ENCODE data around the gene CTDSPL. TPM values are rescaled to one million over a fixed set of nuclear protein-coding genes. Genes with fewer than 3 reads are reported as not detected.
A peak's percentile ranks its signal among the peaks of the same experiment; 100 is the strongest.

The CTDSPL gene
- total and polyA plus RNA-seq, 5 donors from 2014 or later = 0.08 to 1.7 TPM; not detected in 3

GRCh38 chr3:37855363-37855970 is 6.2 kb upstream of the CTDSPL start:
- no peak overlapping the region for H3K4me3 ChIP-seq (ENCODE audit: low read depth, low read length)
- H3K9me3 ChIP-seq (ENCODE audit: control insufficient read depth in 2 of 2, low read length in 2 of 2) = no peaks in the 10 kb centered on the region
- no peak overlapping the region for H3K4me3 Mint-ChIP-seq
- H3K27me3 ChIP-seq (ENCODE audit: control insufficient read depth, insufficient read depth, low read length) = peaks cover 3% of the 10 kb centered on the region
- ATAC-seq (ENCODE audit: low read depth in 2 of 2) = peak in 1 of 2 donors; percentile 29
- H3K27me3 Mint-ChIP-seq = peaks cover 10% of the 10 kb centered on the region
- DNase-seq = peak; percentile 40 to 65 (median 50)
- no peaks in the 10 kb centered on the region for H3K36me3 ChIP-seq (ENCODE audit: control insufficient read depth, insufficient read depth, low read length)
- H3K27ac ChIP-seq (ENCODE audit: insufficient read depth, low read length, poor library complexity, severe bottlenecking) = no peak overlapping the region
- H3K9me3 Mint-ChIP-seq = peaks cover 0 to 2% (median 0%) of the 10 kb centered on the region in 7 donors
- peaks cover 0 to 3% (median 0%) of the 10 kb centered on the region in 4 donors for H3K4me1 Mint-ChIP-seq
- H3K27ac Mint-ChIP-seq = no peak overlapping the region
- no peaks in the 10 kb centered on the region for H3K36me3 Mint-ChIP-seq
- H3K4me1 ChIP-seq (ENCODE audit: control insufficient read depth, insufficient read depth, low read length, poor library complexity, severe bottlenecking) = peaks cover 4% of the 10 kb centered on the region

DNA sequence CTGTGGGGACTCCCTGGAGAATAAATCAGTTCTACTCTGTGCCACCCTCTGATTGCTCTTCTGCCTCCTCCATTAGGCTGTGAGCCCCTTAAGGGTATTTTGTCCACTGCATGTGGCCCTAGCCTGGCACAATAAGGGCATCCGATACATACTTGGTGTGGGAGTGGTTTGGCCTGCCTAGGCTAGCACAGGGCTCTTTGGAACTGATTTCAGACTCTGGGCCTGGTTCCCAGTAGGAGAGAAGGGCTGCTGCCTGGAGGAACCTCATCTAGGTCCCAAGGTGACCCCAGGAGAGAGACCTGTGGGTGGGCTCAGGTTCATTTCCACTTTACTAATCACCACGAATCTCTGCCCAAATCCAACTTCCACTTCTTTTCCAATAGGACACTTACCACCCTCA is 5.3 kb upstream of the CTDSPL start:
- H3K27me3 Mint-ChIP-seq = peaks cover 10% of the 10 kb centered on the region
- no peaks in the 10 kb centered on the region for H3K9me3 Mint-ChIP-seq
- peaks cover 0 to 9% (median 3%) of the 10 kb centered on the region in 4 donors for H3K4me1 Mint-ChIP-seq
- peaks cover 3% of the 10 kb centered on the region for H3K27me3 ChIP-seq (ENCODE audit: control insufficient read depth, insufficient read depth, low read length)
- peaks cover 13% of the 10 kb centered on the region for H3K4me1 ChIP-seq (ENCODE audit: control insufficient read depth, insufficient read depth, low read length, poor library complexity, severe bottlenecking)
- H3K4me3 ChIP-seq (ENCODE audit: low read depth, low read length) = no peak overlapping the region
- no peaks in the 10 kb centered on the region for H3K36me3 Mint-ChIP-seq
- H3K9me3 ChIP-seq (ENCODE audit: control insufficient read depth in 2 of 2, low read length in 2 of 2) = no peaks in the 10 kb centered on the region
- ATAC-seq (ENCODE audit: low read depth in 2 of 2) (no peak), DNase-seq (no peak)
- H3K27ac Mint-ChIP-seq = no peak overlapping the region
- no peak overlapping the region for H3K27ac ChIP-seq (ENCODE audit: insufficient read depth, low read length, poor library complexity, severe bottlenecking)
- no peak overlapping the region for H3K4me3 Mint-ChIP-seq
- H3K36me3 ChIP-seq (ENCODE audit: control insufficient read depth, insufficient read depth, low read length) = no peaks in the 10 kb centered on the region

GRCh38 chr3:37858742-37859141 is 2.9 kb upstream of the CTDSPL start:
- ATAC-seq (ENCODE audit: low read depth in 2 of 2) (no peak), DNase-seq (no peak)
- Histone ChIP-seq H3K36me3 (ENCODE audit: control insufficient read depth, insufficient read depth, low read length) (no peaks in the 10 kb centered on the region), H3K27ac (ENCODE audit: insufficient read depth, low read length, poor library complexity, severe bottlenecking) (no peak overlapping the region), H3K4me3 (ENCODE audit: low read depth, low read length) (no peak overlapping the region), H3K4me1 (ENCODE audit: control insufficient read depth, insufficient read depth, low read length, poor library complexity, severe bottlenecking) (peaks cover 13% of the 10 kb centered on the region), H3K27me3 (ENCODE audit: control insufficient read depth, insufficient read depth, low read length) (peaks cover 11% of the 10 kb centered on the region), H3K9me3 (ENCODE audit: control insufficient read depth in 2 of 2, low read length in 2 of 2) (no peaks in the 10 kb centered on the region)
- Mint-ChIP-seq H3K27me3 (peaks cover 25% of the 10 kb centered on the region), H3K27ac (no peak overlapping the region), H3K4me3 (peak overlapping the region in 1 of 4 donors; percentile 60), H3K9me3 (no peaks in the 10 kb centered on the region), H3K36me3 (no peaks in the 10 kb centered on the region), H3K4me1 (peaks cover 0 to 19% (median 9%) of the 10 kb centered on the region in 4 donors)

GRCh38 chr3:37859354-37859753 is 2.3 kb upstream of the CTDSPL start:
- H3K9me3 ChIP-seq (ENCODE audit: control insufficient read depth in 2 of 2, low read length in 2 of 2) = no peaks in the 10 kb centered on the region
- no peaks in the 10 kb centered on the region for H3K9me3 Mint-ChIP-seq
- no peak overlapping the region for H3K27ac Mint-ChIP-seq
- ATAC-seq (ENCODE audit: low read depth in 2 of 2) = no peak
- H3K27me3 ChIP-seq (ENCODE audit: control insufficient read depth, insufficient read depth, low read length) = peaks cover 12% of the 10 kb centered on the region
- no peaks in the 10 kb centered on the region for H3K36me3 ChIP-seq (ENCODE audit: control insufficient read depth, insufficient read depth, low read length)
- peaks cover 32% of the 10 kb centered on the region for H3K27me3 Mint-ChIP-seq
- peaks cover 13% of the 10 kb centered on the region for H3K4me1 ChIP-seq (ENCODE audit: control insufficient read depth, insufficient read depth, low read length, poor library complexity, severe bottlenecking)
- H3K4me1 Mint-ChIP-seq = peaks cover 0 to 19% (median 9%) of the 10 kb centered on the region in 4 donors
- H3K36me3 Mint-ChIP-seq = no peaks in the 10 kb centered on the region
- H3K4me3 Mint-ChIP-seq = peak overlapping the region in 2 of 4 donors; percentile 11 to 60
- no peak overlapping the region for H3K4me3 ChIP-seq (ENCODE audit: low read depth, low read length)
- DNase-seq = no peak
- no peak overlapping the region for H3K27ac ChIP-seq (ENCODE audit: insufficient read depth, low read length, poor library complexity, severe bottlenecking)

DNA sequence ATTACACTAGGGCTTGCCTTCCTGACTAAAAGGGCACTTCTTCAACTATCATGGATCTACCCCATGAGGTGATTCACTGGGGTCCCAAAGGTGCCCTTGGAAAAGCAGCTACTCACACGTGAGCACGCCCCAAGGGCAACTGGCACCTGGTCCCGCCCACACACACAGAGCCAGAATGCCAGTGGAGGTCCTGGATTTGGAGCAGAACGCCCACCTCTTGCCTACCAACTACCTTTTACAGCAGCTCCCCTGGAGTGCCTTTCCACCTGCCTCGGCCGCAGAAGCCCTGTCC is 1.8 kb upstream of the CTDSPL start:
- peaks cover 13% of the 10 kb centered on the region for H3K4me1 ChIP-seq (ENCODE audit: control insufficient read depth, insufficient read depth, low read length, poor library complexity, severe bottlenecking)
- ATAC-seq (ENCODE audit: low read depth in 2 of 2) = no peak
- Mint-ChIP-seq H3K36me3 (no peaks in the 10 kb centered on the region), H3K4me1 (peaks cover 0 to 19% (median 9%) of the 10 kb centered on the region in 4 donors), H3K9me3 (no peaks in the 10 kb centered on the region), H3K4me3 (peak overlapping the region in 2 of 4 donors; percentile 82 to 83), H3K27me3 (peaks cover 34% of the 10 kb centered on the region), H3K27ac (no peak overlapping the region)
- DNase-seq = no peak
- H3K36me3 ChIP-seq (ENCODE audit: control insufficient read depth, insufficient read depth, low read length) = no peaks in the 10 kb centered on the region
- peaks cover 14% of the 10 kb centered on the region for H3K27me3 ChIP-seq (ENCODE audit: control insufficient read depth, insufficient read depth, low read length)
- H3K4me3 ChIP-seq (ENCODE audit: low read depth, low read length) = no peak overlapping the region
- no peaks in the 10 kb centered on the region for H3K9me3 ChIP-seq (ENCODE audit: control insufficient read depth in 2 of 2, low read length in 2 of 2)
- H3K27ac ChIP-seq (ENCODE audit: insufficient read depth, low read length, poor library complexity, severe bottlenecking) = no peak overlapping the region

DNA sequence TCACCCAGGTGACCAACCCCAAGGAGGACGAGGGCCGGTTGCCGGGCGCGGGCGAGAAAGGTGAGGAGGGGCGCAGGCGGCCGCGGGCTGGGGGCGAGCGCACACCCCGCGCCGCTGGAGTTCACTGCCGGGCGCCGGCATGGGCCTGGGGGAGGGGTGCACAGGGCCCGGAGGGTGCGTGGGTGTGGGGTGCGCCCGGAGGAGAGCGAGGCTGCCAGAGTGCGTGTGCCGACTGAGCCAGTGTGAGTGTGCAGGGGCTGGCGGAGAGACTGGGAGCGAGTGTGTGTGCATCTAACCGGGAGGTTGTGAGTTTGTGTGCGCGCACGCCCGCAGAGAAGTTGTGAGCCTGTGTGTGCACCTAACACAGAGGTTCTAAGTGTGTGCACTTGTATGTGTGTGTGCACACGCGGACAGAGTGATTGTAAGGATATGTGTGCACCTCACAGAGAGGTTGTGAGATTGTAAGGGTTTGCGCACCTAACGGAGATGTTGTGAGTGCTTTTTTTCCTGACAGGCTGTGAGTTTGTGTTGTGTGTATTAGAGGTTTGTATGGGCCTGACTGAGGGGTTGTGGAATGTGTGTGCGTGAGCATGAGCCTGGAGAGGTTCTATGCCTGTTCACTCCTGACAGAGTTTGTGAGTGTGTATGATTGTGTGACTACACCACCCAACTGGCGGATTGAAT is 681 bp downstream of the CTDSPL start:
- no peak overlapping the region for H3K4me3 ChIP-seq (ENCODE audit: low read depth, low read length)

GRCh38 chr3:37862903-37863815 is 1.5 kb downstream of the CTDSPL start:
- ATAC-seq (ENCODE audit: low read depth in 2 of 2) = no peak
- H3K4me3 Mint-ChIP-seq = peak overlapping the region; percentile 61 to 89 (median 78)
- Histone ChIP-seq H3K4me3 (ENCODE audit: low read depth, low read length) (no peak overlapping the region), H3K36me3 (ENCODE audit: control insufficient read depth, insufficient read depth, low read length) (no peaks in the 10 kb centered on the region), H3K27me3 (ENCODE audit: control insufficient read depth, insufficient read depth, low read length) (peaks cover 26% of the 10 kb centered on the region), H3K4me1 (ENCODE audit: control insufficient read depth, insufficient read depth, low read length, poor library complexity, severe bottlenecking) (peaks cover 13% of the 10 kb centered on the region), H3K9me3 (ENCODE audit: control insufficient read depth in 2 of 2, low read length in 2 of 2) (no peaks in the 10 kb centered on the region), H3K27ac (ENCODE audit: insufficient read depth, low read length, poor library complexity, severe bottlenecking) (no peak overlapping the region)
- peak overlapping the region; percentile 8 to 48 (median 31) for H3K27ac Mint-ChIP-seq
- DNase-seq = no peak
- peaks cover 54% of the 10 kb centered on the region for H3K27me3 Mint-ChIP-seq
- H3K9me3 Mint-ChIP-seq = no peaks in the 10 kb centered on the region
- H3K36me3 Mint-ChIP-seq = no peaks in the 10 kb centered on the region
- H3K4me1 Mint-ChIP-seq = peaks cover 0 to 19% (median 9%) of the 10 kb centered on the region in 4 donors

More for the DNA sequence above, 681 bp downstream of the CTDSPL start:
- Histone ChIP-seq H3K27ac (ENCODE audit: insufficient read depth, low read length, poor library complexity, severe bottlenecking) (no peak overlapping the region), H3K27me3 (ENCODE audit: control insufficient read depth, insufficient read depth, low read length) (peaks cover 26% of the 10 kb centered on the region), H3K36me3 (ENCODE audit: control insufficient read depth, insufficient read depth, low read length) (no peaks in the 10 kb centered on the region), H3K9me3 (ENCODE audit: control insufficient read depth in 2 of 2, low read length in 2 of 2) (no peaks in the 10 kb centered on the region), H3K4me1 (ENCODE audit: control insufficient read depth, insufficient read depth, low read length, poor library complexity, severe bottlenecking) (peaks cover 13% of the 10 kb centered on the region)
- H3K4me3 Mint-ChIP-seq = peak overlapping the region; percentile 61 to 89 (median 84)
- no peaks in the 10 kb centered on the region for H3K36me3 Mint-ChIP-seq
- peaks cover 0 to 19% (median 9%) of the 10 kb centered on the region in 4 donors for H3K4me1 Mint-ChIP-seq
- no peaks in the 10 kb centered on the region for H3K9me3 Mint-ChIP-seq
- ATAC-seq (ENCODE audit: low read depth in 2 of 2) (no peak), DNase-seq (peak in 1 of 3 donors; percentile 20)
- H3K27me3 Mint-ChIP-seq = peaks cover 49% of the 10 kb centered on the region
- H3K27ac Mint-ChIP-seq = peak overlapping the region; percentile 8 to 84 (median 60)
